Measurements from ENCODE around the gene PCED1B. TPM values are rescaled to one million over a fixed set of nuclear protein-coding genes. Genes with fewer than 3 reads are reported as not detected.

PCED1B gene
- total RNA-seq, 2 experiments from 2014 or later: 72.1 to 74.2 TPM

- no peak for ATAC-seq
- CTCF ChIA-PET: interaction anchor here (1.2 kb wide), 1 partner anchor 176 kb away, joined by 3 read pairs; no protein-coding TSS in a partner anchor
Measured at GRCh38 chr12:47245623-47246022, 166.2 kb downstream of the PCED1B start.

GRCh38 chr12:47247418-47247817 is 168.0 kb downstream of the PCED1B start:
- Mint-ChIP-seq H3K27me3 (ENCODE audit: low read depth) (no peaks in the 10 kb centered on the region), H3K9me3 (ENCODE audit: insufficient read depth) (peaks cover 16% of the 10 kb centered on the region), H3K4me1 (ENCODE audit: low read depth) (peaks cover 2% of the 10 kb centered on the region), H3K36me3 (ENCODE audit: low read depth) (peaks cover 61% of the 10 kb centered on the region), H3K27ac (no peak overlapping the region), H3K4me3 (no peak overlapping the region)
- ATAC-seq: no peak
- no peak for DNase-seq
- ChIA-PET CTCF (interaction anchor here (0.8 kb wide), 1 partner anchor 55 kb away, joined by 3 read pairs; no protein-coding TSS in a partner anchor), POLR2A (no interaction called here)

More at GRCh38 chr12:47245623-47246022, 166.2 kb downstream of the PCED1B start:
- H3K4me1 Mint-ChIP-seq (ENCODE audit: low read depth): peaks cover 2% of the 10 kb centered on the region
- POLR2A ChIA-PET: no interaction called here
- DNase-seq: no peak
- no peaks in the 10 kb centered on the region for H3K27me3 Mint-ChIP-seq (ENCODE audit: low read depth)
- peaks cover 48% of the 10 kb centered on the region for H3K36me3 Mint-ChIP-seq (ENCODE audit: low read depth)
- H3K27ac Mint-ChIP-seq: no peak overlapping the region
- H3K4me3 Mint-ChIP-seq: no peak overlapping the region
- H3K9me3 Mint-ChIP-seq (ENCODE audit: insufficient read depth): peaks cover 3% of the 10 kb centered on the region

- Mint-ChIP-seq H3K27me3 (ENCODE audit: low read depth) (no peaks in the 10 kb centered on the region), H3K36me3 (ENCODE audit: low read depth) (peaks cover 65% of the 10 kb centered on the region), H3K4me1 (ENCODE audit: low read depth) (peaks cover 7% of the 10 kb centered on the region), H3K4me3 (no peak overlapping the region), H3K27ac (no peak overlapping the region), H3K9me3 (ENCODE audit: insufficient read depth) (peaks cover 29% of the 10 kb centered on the region)
- POLR2A ChIA-PET: interaction anchor here (1.2 kb wide), 1 partner anchor 10 kb away, joined by 3 read pairs; no protein-coding TSS in a partner anchor
- CTCF ChIA-PET: no interaction called here
- DNase-seq (no peak), ATAC-seq (no peak)
Measured at GRCh38 chr12:47249082-47249481, 169.7 kb downstream of the PCED1B start.

- Mint-ChIP-seq H3K27ac (no peak overlapping the region), H3K36me3 (ENCODE audit: low read depth) (peaks cover 62% of the 10 kb centered on the region), H3K4me1 (ENCODE audit: low read depth) (peaks cover 7% of the 10 kb centered on the region), H3K4me3 (no peak overlapping the region), H3K27me3 (ENCODE audit: low read depth) (no peaks in the 10 kb centered on the region), H3K9me3 (ENCODE audit: insufficient read depth) (peaks cover 30% of the 10 kb centered on the region)
- no peak for ATAC-seq
- ChIA-PET POLR2A (interaction anchor here (1.2 kb wide), 1 partner anchor 9 kb away, joined by 3 read pairs; no protein-coding TSS in a partner anchor), CTCF (no interaction called here)
- DNase-seq: no peak
Measured at GRCh38 chr12:47249719-47250357, 170.4 kb downstream of the PCED1B start.

- DNase-seq (no peak), ATAC-seq (no peak)
- H3K36me3 Mint-ChIP-seq (ENCODE audit: low read depth): peaks cover 63% of the 10 kb centered on the region
- CTCF ChIA-PET: no interaction called here
- POLR2A ChIA-PET: no interaction called here
- no peak overlapping the region for H3K27ac Mint-ChIP-seq
- H3K9me3 Mint-ChIP-seq (ENCODE audit: insufficient read depth): peaks cover 35% of the 10 kb centered on the region
- H3K4me1 Mint-ChIP-seq (ENCODE audit: low read depth): peaks cover 7% of the 10 kb centered on the region
- no peaks in the 10 kb centered on the region for H3K27me3 Mint-ChIP-seq (ENCODE audit: low read depth)
- H3K4me3 Mint-ChIP-seq: no peak overlapping the region
Measured at GRCh38 chr12:47251919-47252318, 172.5 kb downstream of the PCED1B start.

- H3K27me3 Mint-ChIP-seq (ENCODE audit: low read depth): no peaks in the 10 kb centered on the region
- ATAC-seq (no peak), DNase-seq (no peak)
- H3K36me3 Mint-ChIP-seq (ENCODE audit: low read depth): peaks cover 14% of the 10 kb centered on the region
- H3K4me1 Mint-ChIP-seq (ENCODE audit: low read depth): peaks cover 36% of the 10 kb centered on the region
- H3K4me3 Mint-ChIP-seq: no peak overlapping the region
- no peak overlapping the region for H3K27ac Mint-ChIP-seq
- ChIA-PET CTCF (interaction anchor here (0.6 to 1.1 kb wide), 2 partner anchors 53 to 233 kb away, joined by 4 to 5 read pairs; no protein-coding TSS in a partner anchor), POLR2A (no interaction called here)
- H3K9me3 Mint-ChIP-seq (ENCODE audit: insufficient read depth): no peaks in the 10 kb centered on the region
Measured at GRCh38 chr12:47264951-47265350, 185.5 kb downstream of the PCED1B start.

- ChIA-PET POLR2A (no interaction called here), CTCF (no interaction called here)
- Mint-ChIP-seq H3K4me3 (no peak overlapping the region), H3K27me3 (ENCODE audit: low read depth) (no peaks in the 10 kb centered on the region), H3K36me3 (ENCODE audit: low read depth) (peaks cover 14% of the 10 kb centered on the region), H3K4me1 (ENCODE audit: low read depth) (peaks cover 38% of the 10 kb centered on the region), H3K27ac (no peak overlapping the region), H3K9me3 (ENCODE audit: insufficient read depth) (no peaks in the 10 kb centered on the region)
- DNase-seq (no peak), ATAC-seq (no peak)
Measured at GRCh38 chr12:47265391-47265790, 186.0 kb downstream of the PCED1B start.

- ATAC-seq (no peak), DNase-seq (no peak)
- Mint-ChIP-seq H3K4me1 (ENCODE audit: low read depth) (peaks cover 58% of the 10 kb centered on the region), H3K9me3 (ENCODE audit: insufficient read depth) (no peaks in the 10 kb centered on the region), H3K27me3 (ENCODE audit: low read depth) (no peaks in the 10 kb centered on the region), H3K27ac (no peak overlapping the region), H3K36me3 (ENCODE audit: low read depth) (peaks cover 12% of the 10 kb centered on the region), H3K4me3 (no peak overlapping the region)
- ChIA-PET POLR2A (interaction anchor here (1.3 kb wide), 1 partner anchor 8 kb away, joined by 4 read pairs; no protein-coding TSS in a partner anchor), CTCF (interaction anchor here (1.1 to 1.2 kb wide), 2 partner anchors 141 to 235 kb away, joined by 3 read pairs; no protein-coding TSS in a partner anchor)
Measured at GRCh38 chr12:47267571-47267970, 188.2 kb downstream of the PCED1B start.

- DNase-seq: no peak
- Mint-ChIP-seq H3K4me1 (ENCODE audit: low read depth) (peaks cover 68% of the 10 kb centered on the region), H3K27me3 (ENCODE audit: low read depth) (no peaks in the 10 kb centered on the region), H3K36me3 (ENCODE audit: low read depth) (peaks cover 13% of the 10 kb centered on the region), H3K27ac (peak overlapping the region; percentile 11), H3K4me3 (no peak overlapping the region), H3K9me3 (ENCODE audit: insufficient read depth) (no peaks in the 10 kb centered on the region)
- ATAC-seq: no peak
- ChIA-PET POLR2A (interaction anchor here (0.7 kb wide), 1 partner anchor 8 kb away, joined by 3 read pairs; no protein-coding TSS in a partner anchor), CTCF (interaction anchor here (1.1 to 1.2 kb wide), 2 partner anchors 16 to 140 kb away, joined by 3 read pairs; no protein-coding TSS in a partner anchor)
Measured at GRCh38 chr12:47268501-47269454, 189.4 kb downstream of the PCED1B start.

- H3K27me3 Mint-ChIP-seq (ENCODE audit: low read depth): no peaks in the 10 kb centered on the region
- POLR2A ChIA-PET: no interaction called here
- H3K9me3 Mint-ChIP-seq (ENCODE audit: insufficient read depth): no peaks in the 10 kb centered on the region
- no peak overlapping the region for H3K4me3 Mint-ChIP-seq
- H3K27ac Mint-ChIP-seq: no peak overlapping the region
- H3K36me3 Mint-ChIP-seq (ENCODE audit: low read depth): peaks cover 11% of the 10 kb centered on the region
- H3K4me1 Mint-ChIP-seq (ENCODE audit: low read depth): peaks cover 70% of the 10 kb centered on the region
- CTCF ChIA-PET: interaction anchor here (1.0 kb wide), 1 partner anchor 127 kb away, joined by 3 read pairs; no protein-coding TSS in a partner anchor
- DNase-seq (no peak), ATAC-seq (no peak)
Measured at GRCh38 chr12:47269916-47270315, 190.5 kb downstream of the PCED1B start.

GRCh38 chr12:47270782-47271664 is 191.6 kb downstream of the PCED1B start:
- CTCF ChIA-PET: interaction anchor here (1.0 kb wide), 1 partner anchor 126 kb away, joined by 3 read pairs; no protein-coding TSS in a partner anchor
- peak; percentile 47 for ATAC-seq
- H3K27ac Mint-ChIP-seq: peak overlapping the region; percentile 1
- H3K9me3 Mint-ChIP-seq (ENCODE audit: insufficient read depth): no peaks in the 10 kb centered on the region
- no peak for DNase-seq
- peaks cover 71% of the 10 kb centered on the region for H3K4me1 Mint-ChIP-seq (ENCODE audit: low read depth)
- peaks cover 6% of the 10 kb centered on the region for H3K36me3 Mint-ChIP-seq (ENCODE audit: low read depth)
- no peaks in the 10 kb centered on the region for H3K27me3 Mint-ChIP-seq (ENCODE audit: low read depth)
- POLR2A ChIA-PET: interaction anchor here (1.6 kb wide), 1 partner anchor 55 kb away, joined by 6 read pairs; no protein-coding TSS in a partner anchor
- H3K4me3 Mint-ChIP-seq: no peak overlapping the region

Measured in activated CD8-positive, alpha-beta T cell treated with anti-CD3 and anti-CD28 coated beads, Interleukin-2, amount 10 ng/mL, durations not matched to agents 7 days and 5 days (primary cell).